NB4 (cell line): ENCODE measurements around the gene GABBR2.

Experiments used
- DNase-seq: peaks from one replicate; pipeline ENCODE4 v3.0.0; 2010; ENCODE audit warnings: low read depth
- H3K4me3 ChIP-seq: one replicate; pipeline ENCODE4 v1.5.1; 2011; ENCODE audit warnings: mild to moderate bottlenecking, low read depth, low read length, moderate library complexity
- CTCF ChIP-seq: IDR thresholded peaks from one replicate; pipeline ENCODE4 v1.5.1; 2012; ENCODE audit warnings: low read depth, low read length
- MAX ChIP-seq: IDR thresholded peaks from 2 replicates; pipeline ENCODE4 v1.6.1; 2011; ENCODE audit warnings: low read depth, low read length
- MYC ChIP-seq: IDR thresholded peaks from 2 replicates; pipeline ENCODE4 v1.6.1; 2011; ENCODE audit warnings: low read depth, low read length
- POLR2A ChIP-seq: IDR thresholded peaks from 2 replicates; pipeline ENCODE4 v1.6.1; 2011; ENCODE audit warnings: mild to moderate bottlenecking; ENCODE audit not compliant: insufficient read length; ENCODE audit errors: extremely low read depth

Gene GABBR2

DNA sequence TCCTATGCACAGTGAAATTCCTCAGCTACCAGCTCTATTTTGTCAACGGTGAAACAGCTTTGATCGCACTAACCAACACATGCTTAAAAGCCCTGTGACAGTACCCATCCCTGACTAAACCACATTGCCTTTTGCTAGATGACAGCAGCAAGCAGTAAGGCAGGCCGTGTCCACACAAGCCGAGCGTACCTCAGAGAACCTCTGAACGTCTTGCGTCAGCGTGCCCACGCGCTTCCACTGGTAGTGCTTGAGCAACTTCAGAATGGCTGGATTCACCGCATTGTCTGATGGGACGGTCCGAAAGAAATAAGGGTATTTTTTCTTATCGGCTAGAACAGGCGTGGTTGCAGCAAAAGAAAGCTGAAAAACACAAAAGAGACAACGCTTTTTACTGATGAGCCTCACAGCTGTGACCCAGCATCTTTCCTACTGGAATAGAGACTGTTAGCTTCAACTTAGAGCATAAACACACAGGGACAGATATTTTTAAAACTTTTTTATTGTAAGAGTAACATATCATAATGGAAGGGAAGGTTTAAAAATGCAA lies 167.0 kb downstream of the GABBR2 start:
- TF ChIP-seq MYC = no peak
- no peak for TF ChIP-seq POLR2A
- no peak for TF ChIP-seq CTCF
- TF ChIP-seq MAX = no peak

GRCh38 chr9:98540476-98540875 lies 168.3 kb downstream of the GABBR2 start:
- no peak for DNase-seq
- no peak overlapping the region for H3K4me3 ChIP-seq
- TF ChIP-seq CTCF (no peak), MYC (no peak), MAX (no peak), POLR2A (no peak)

More for the DNA sequence above, 167.0 kb downstream of the GABBR2 start:
- peak; percentile 61 for DNase-seq
- H3K4me3 ChIP-seq = no peak overlapping the region

- no peak for TF ChIP-seq MYC
- no peak for TF ChIP-seq CTCF
- TF ChIP-seq POLR2A = no peak
- no peak for TF ChIP-seq MAX
- DNase-seq = peak; percentile 36
- no peak overlapping the region for H3K4me3 ChIP-seq
These were observed 168.8 kb downstream of the GABBR2 start for GRCh38 chr9:98539954-98540353.

GRCh38 chr9:98538626-98539031 lies 170.1 kb downstream of the GABBR2 start:
- H3K4me3 ChIP-seq = no peak overlapping the region
- no peak for DNase-seq
- TF ChIP-seq MAX (no peak), MYC (no peak), CTCF (no peak), POLR2A (no peak)

DNA sequence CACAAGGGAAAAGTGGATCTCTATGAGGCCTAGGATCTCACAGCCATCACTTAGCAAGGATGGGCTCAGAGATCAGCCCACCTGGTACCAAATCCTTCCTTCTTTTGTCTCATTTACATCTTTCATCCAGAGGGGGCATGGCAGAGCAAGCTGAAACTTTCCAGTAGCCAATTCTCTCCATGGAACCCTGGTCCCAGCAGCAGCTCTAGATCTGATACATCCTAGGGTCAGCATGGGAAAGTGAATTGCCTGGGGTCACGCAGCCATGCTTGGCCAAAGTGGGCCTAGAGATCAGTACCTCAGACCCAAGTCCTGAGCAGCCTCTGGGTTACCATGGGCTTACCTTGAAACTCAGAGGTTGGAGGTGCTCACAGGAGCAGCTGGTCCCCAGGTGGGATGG lies 170.5 kb downstream of the GABBR2 start:
- DNase-seq = no peak
- no peak overlapping the region for H3K4me3 ChIP-seq
- TF ChIP-seq CTCF (no peak), POLR2A (no peak), MYC (no peak), MAX (no peak)

- TF ChIP-seq POLR2A (no peak), MYC (no peak), MAX (0 out of 2 replicates have a peak, but pooled peaks have one; percentile 11), CTCF (peak; percentile 76)
- DNase-seq = peak; percentile 71
- no peak overlapping the region for H3K4me3 ChIP-seq
These were observed 172.1 kb downstream of the GABBR2 start for GRCh38 chr9:98536542-98537173.
